Ishikawa (cell line): ENCODE results near the gene CIB2.

Experiments used
- CEBPB ChIP-seq: IDR thresholded peaks from 2 replicates; pipeline ENCODE4 v1.6.1; 2012
- CREB1 ChIP-seq: IDR thresholded peaks from 2 replicates; pipeline ENCODE4 v1.6.1; 2012; ENCODE audit warnings: low read depth
- EGR1 ChIP-seq: IDR thresholded peaks from 2 replicates; pipeline ENCODE4 v1.6.1; 2012
- EP300 ChIP-seq: IDR thresholded peaks from 2 replicates; pipeline ENCODE4 v1.6.1; 2012; ENCODE audit warnings: borderline replicate concordance
- FOXM1 ChIP-seq: IDR thresholded peaks from 2 replicates; pipeline ENCODE4 v1.6.1; 2012; ENCODE audit warnings: low read depth, borderline replicate concordance
- MAX ChIP-seq: IDR thresholded peaks from 2 replicates; pipeline ENCODE4 v1.6.1; 2012
- NFIC ChIP-seq: IDR thresholded peaks from 2 replicates; pipeline ENCODE4 v1.6.1; 2012
- RAD21 ChIP-seq: IDR thresholded peaks from 2 replicates; pipeline ENCODE4 v1.6.1; 2012; ENCODE audit warnings: low read depth
- REST ChIP-seq: IDR thresholded peaks from 2 replicates; pipeline ENCODE4 v1.6.1; 2012; ENCODE audit warnings: low read depth, mild to moderate bottlenecking
- TAF1 ChIP-seq: IDR thresholded peaks from 2 replicates; pipeline ENCODE4 v1.6.1; 2012; ENCODE audit warnings: low read depth, mild to moderate bottlenecking
- TCF12 ChIP-seq: IDR thresholded peaks from 2 replicates; pipeline ENCODE4 v1.6.1; 2012; ENCODE audit warnings: low read depth
- TEAD4 ChIP-seq: IDR thresholded peaks from 2 replicates; pipeline ENCODE4 v1.6.1; 2012
- YY1 ChIP-seq: IDR thresholded peaks from 2 replicates; pipeline ENCODE4 v1.6.1; 2012; ENCODE audit warnings: low read depth
- ZBTB7A ChIP-seq: IDR thresholded peaks from 2 replicates; pipeline ENCODE4 v1.6.1; 2012; ENCODE audit warnings: low read depth
- TF ChIP-seq, protein P1 (sequence below): IDR thresholded peaks from 2 replicates; pipeline ENCODE4 v1.6.1; 2012

The CIB2 gene

GRCh38 chr15:78064544-78064943 is 66.7 kb downstream of the CIB2 start:
- no peak for TF ChIP-seq ZBTB7A
- no peak for TF ChIP-seq CEBPB
- TF ChIP-seq RAD21: no peak
- TF ChIP-seq MAX: no peak
- no peak for TF ChIP-seq NFIC
- TF ChIP-seq TCF12: no peak
- no peak for TF ChIP-seq EGR1
- no peak for TF ChIP-seq TEAD4
- no peak for TF ChIP-seq CREB1
- no peak for TF ChIP-seq FOXM1
- no peak for TF ChIP-seq REST
- TF ChIP-seq, protein P1, sequence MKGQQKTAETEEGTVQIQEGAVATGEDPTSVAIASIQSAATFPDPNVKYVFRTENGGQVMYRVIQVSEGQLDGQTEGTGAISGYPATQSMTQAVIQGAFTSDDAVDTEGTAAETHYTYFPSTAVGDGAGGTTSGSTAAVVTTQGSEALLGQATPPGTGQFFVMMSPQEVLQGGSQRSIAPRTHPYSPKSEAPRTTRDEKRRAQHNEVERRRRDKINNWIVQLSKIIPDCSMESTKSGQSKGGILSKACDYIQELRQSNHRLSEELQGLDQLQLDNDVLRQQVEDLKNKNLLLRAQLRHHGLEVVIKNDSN: no peak
- TF ChIP-seq EP300: no peak
- no peak for TF ChIP-seq TAF1
- TF ChIP-seq YY1: no peak

- TF ChIP-seq REST (no peak), CEBPB (no peak), TEAD4 (no peak), EGR1 (no peak), MAX (no peak), EP300 (no peak), RAD21 (no peak), NFIC (no peak), FOXM1 (no peak), TCF12 (no peak)
These were observed 67.3 kb downstream of the CIB2 start for GRCh38 chr15:78063970-78064385.

DNA sequence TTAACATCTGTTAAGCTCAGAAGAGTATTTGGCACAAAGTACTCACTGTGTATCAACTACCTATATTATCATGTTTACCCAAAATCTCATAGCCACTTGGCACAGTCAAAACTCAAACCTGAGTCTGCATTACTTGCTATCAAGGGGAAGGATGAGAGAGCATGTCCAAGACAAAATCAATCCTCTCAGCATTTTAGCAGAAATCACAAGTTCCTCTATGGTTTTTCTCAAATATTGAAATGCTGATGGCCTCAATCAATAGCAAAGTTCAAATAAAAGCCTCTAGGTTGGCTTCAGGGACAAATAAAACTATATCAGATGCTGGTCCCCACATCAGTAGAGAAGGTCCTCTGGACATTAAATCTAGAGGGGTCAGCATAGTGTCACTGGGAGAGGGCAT is 68.0 kb downstream of the CIB2 start:
- TF ChIP-seq CREB1: no peak
- TF ChIP-seq YY1: no peak
- TF ChIP-seq FOXM1: no peak
- no peak for TF ChIP-seq MAX
- no peak for TF ChIP-seq CEBPB
- TF ChIP-seq, protein P1: no peak
- no peak for TF ChIP-seq RAD21

- TF ChIP-seq ZBTB7A (no peak), RAD21 (no peak), NFIC (no peak), TAF1 (no peak), TCF12 (no peak), MAX (no peak), REST (no peak), YY1 (no peak)
- TF ChIP-seq, protein P1: no peak
These were observed 69.2 kb downstream of the CIB2 start for GRCh38 chr15:78061963-78062427.
